ENCODE measurements around the gene TGM3.

Gene TGM3

GRCh38 chr20:2295886-2296515, at the start of gene TGM3:
Gene TGM3 (plus strand): TSS chr20:2296001. CDS start chr20:2296064, 63 bp downstream.
- Histone ChIP-seq H3K36me3 (ENCODE audit: insufficient read depth, low read length) (no peaks in the 10 kb centered on the region), H3K4me3 (ENCODE audit: low read depth in 1 of 2, low read length in 2 of 2) (no peak within 1 kb of the TSS), H3K9ac (ENCODE audit: low read length) (no peak within 1 kb of the TSS), H3K27me3 (ENCODE audit: control insufficient read depth in 1 of 2, insufficient read depth in 2 of 2, low read length in 2 of 2) (no peaks in the 10 kb centered on the region), H3K9me3 (ENCODE audit: low read length) (no peaks in the 10 kb centered on the region), H3K27ac (ENCODE audit: low read depth, low read length) (no peak within 1 kb of the TSS), H3K4me1 (ENCODE audit: insufficient read depth, low read length) (no peaks in the 10 kb centered on the region)

- Histone ChIP-seq H3K4me1 (ENCODE audit: insufficient read depth, low read length) (no peaks in the 10 kb centered on the region), H3K4me3 (ENCODE audit: low read depth in 1 of 2, low read length in 2 of 2) (no peak overlapping the region), H3K27me3 (ENCODE audit: control insufficient read depth in 1 of 2, insufficient read depth in 2 of 2, low read length in 2 of 2) (peaks cover 0 to 5% of the 10 kb centered on the region in 2 donors), H3K27ac (ENCODE audit: low read depth, low read length) (no peak overlapping the region), H3K36me3 (ENCODE audit: insufficient read depth, low read length) (no peaks in the 10 kb centered on the region), H3K9me3 (ENCODE audit: low read length) (no peaks in the 10 kb centered on the region), H3K9ac (ENCODE audit: low read length) (no peak overlapping the region)
Observed at GRCh38 chr20:2246069-2246491, 49.7 kb upstream of the TGM3 start.

- Histone ChIP-seq H3K9me3 (ENCODE audit: low read length) (no peaks in the 10 kb centered on the region), H3K4me1 (ENCODE audit: insufficient read depth, low read length) (no peaks in the 10 kb centered on the region), H3K27me3 (ENCODE audit: control insufficient read depth in 1 of 2, insufficient read depth in 2 of 2, low read length in 2 of 2) (peaks cover 0 to 5% of the 10 kb centered on the region in 2 donors), H3K9ac (ENCODE audit: low read length) (no peak overlapping the region), H3K36me3 (ENCODE audit: insufficient read depth, low read length) (no peaks in the 10 kb centered on the region), H3K27ac (ENCODE audit: low read depth, low read length) (no peak overlapping the region), H3K4me3 (ENCODE audit: low read depth in 1 of 2, low read length in 2 of 2) (no peak overlapping the region)
Observed at GRCh38 chr20:2248837-2249236, 47.0 kb upstream of the TGM3 start.

GRCh38 chr20:2249935-2250334, 45.9 kb upstream of the TGM3 start:
- H3K27me3 ChIP-seq (ENCODE audit: control insufficient read depth in 1 of 2, insufficient read depth in 2 of 2, low read length in 2 of 2), result peaks cover 0 to 5% of the 10 kb centered on the region in 2 donors
- no peaks in the 10 kb centered on the region for H3K4me1 ChIP-seq (ENCODE audit: insufficient read depth, low read length)
- H3K36me3 ChIP-seq (ENCODE audit: insufficient read depth, low read length), result no peaks in the 10 kb centered on the region
- H3K9me3 ChIP-seq (ENCODE audit: low read length), result no peaks in the 10 kb centered on the region
- no peak overlapping the region for H3K27ac ChIP-seq (ENCODE audit: low read depth, low read length)
- no peak overlapping the region for H3K9ac ChIP-seq (ENCODE audit: low read length)
- no peak overlapping the region for H3K4me3 ChIP-seq (ENCODE audit: low read depth in 1 of 2, low read length in 2 of 2)

- H3K9ac ChIP-seq (ENCODE audit: low read length), result no peak overlapping the region
- no peak overlapping the region for H3K27ac ChIP-seq (ENCODE audit: low read depth, low read length)
- no peaks in the 10 kb centered on the region for H3K4me1 ChIP-seq (ENCODE audit: insufficient read depth, low read length)
- H3K4me3 ChIP-seq (ENCODE audit: low read depth in 1 of 2, low read length in 2 of 2), result no peak overlapping the region
- no peaks in the 10 kb centered on the region for H3K36me3 ChIP-seq (ENCODE audit: insufficient read depth, low read length)
- H3K27me3 ChIP-seq (ENCODE audit: control insufficient read depth in 1 of 2, insufficient read depth in 2 of 2, low read length in 2 of 2), result no peaks in the 10 kb centered on the region
- no peaks in the 10 kb centered on the region for H3K9me3 ChIP-seq (ENCODE audit: low read length)
Observed at GRCh38 chr20:2252419-2252997, 43.3 kb upstream of the TGM3 start.

- H3K27ac ChIP-seq (ENCODE audit: low read depth, low read length), result no peak overlapping the region
- no peak overlapping the region for H3K9ac ChIP-seq (ENCODE audit: low read length)
Observed at GRCh38 chr20:2253256-2253655, 42.5 kb upstream of the TGM3 start.

GRCh38 chr20:2254333-2254732, 41.5 kb upstream of the TGM3 start:
- H3K4me3 ChIP-seq (ENCODE audit: low read depth in 1 of 2, low read length in 2 of 2), result no peak overlapping the region
- H3K36me3 ChIP-seq (ENCODE audit: insufficient read depth, low read length), result no peaks in the 10 kb centered on the region
- no peak overlapping the region for H3K9ac ChIP-seq (ENCODE audit: low read length)

More at GRCh38 chr20:2253256-2253655, 42.5 kb upstream of the TGM3 start:
- Histone ChIP-seq H3K27me3 (ENCODE audit: control insufficient read depth in 1 of 2, insufficient read depth in 2 of 2, low read length in 2 of 2) (no peaks in the 10 kb centered on the region), H3K4me3 (ENCODE audit: low read depth in 1 of 2, low read length in 2 of 2) (no peak overlapping the region), H3K9me3 (ENCODE audit: low read length) (no peaks in the 10 kb centered on the region), H3K36me3 (ENCODE audit: insufficient read depth, low read length) (no peaks in the 10 kb centered on the region), H3K4me1 (ENCODE audit: insufficient read depth, low read length) (no peaks in the 10 kb centered on the region)

GRCh38 chr20:2255926-2256531, 39.8 kb upstream of the TGM3 start:
- Histone ChIP-seq H3K27me3 (ENCODE audit: control insufficient read depth in 1 of 2, insufficient read depth in 2 of 2, low read length in 2 of 2) (no peaks in the 10 kb centered on the region), H3K36me3 (ENCODE audit: insufficient read depth, low read length) (no peaks in the 10 kb centered on the region), H3K4me3 (ENCODE audit: low read depth in 1 of 2, low read length in 2 of 2) (no peak overlapping the region), H3K9ac (ENCODE audit: low read length) (no peak overlapping the region), H3K4me1 (ENCODE audit: insufficient read depth, low read length) (no peaks in the 10 kb centered on the region), H3K9me3 (ENCODE audit: low read length) (no peaks in the 10 kb centered on the region), H3K27ac (ENCODE audit: low read depth, low read length) (no peak overlapping the region)

More at GRCh38 chr20:2254333-2254732, 41.5 kb upstream of the TGM3 start:
- H3K27ac ChIP-seq (ENCODE audit: low read depth, low read length), result no peak overlapping the region
- no peaks in the 10 kb centered on the region for H3K9me3 ChIP-seq (ENCODE audit: low read length)
- H3K4me1 ChIP-seq (ENCODE audit: insufficient read depth, low read length), result no peaks in the 10 kb centered on the region
- no peaks in the 10 kb centered on the region for H3K27me3 ChIP-seq (ENCODE audit: control insufficient read depth in 1 of 2, insufficient read depth in 2 of 2, low read length in 2 of 2)

GRCh38 chr20:2259731-2260130, 36.1 kb upstream of the TGM3 start:
- H3K4me1 ChIP-seq (ENCODE audit: insufficient read depth, low read length), result no peaks in the 10 kb centered on the region
- no peak overlapping the region for H3K4me3 ChIP-seq (ENCODE audit: low read depth in 1 of 2, low read length in 2 of 2)
- no peaks in the 10 kb centered on the region for H3K9me3 ChIP-seq (ENCODE audit: low read length)
- H3K27ac ChIP-seq (ENCODE audit: low read depth, low read length), result no peak overlapping the region
- H3K36me3 ChIP-seq (ENCODE audit: insufficient read depth, low read length), result no peaks in the 10 kb centered on the region
- H3K27me3 ChIP-seq (ENCODE audit: control insufficient read depth in 1 of 2, insufficient read depth in 2 of 2, low read length in 2 of 2), result no peaks in the 10 kb centered on the region
- no peak overlapping the region for H3K9ac ChIP-seq (ENCODE audit: low read length)

- H3K4me1 ChIP-seq (ENCODE audit: insufficient read depth, low read length), result no peaks in the 10 kb centered on the region
- H3K36me3 ChIP-seq (ENCODE audit: insufficient read depth, low read length), result no peaks in the 10 kb centered on the region
- no peak overlapping the region for H3K27ac ChIP-seq (ENCODE audit: low read depth, low read length)
- H3K4me3 ChIP-seq (ENCODE audit: low read depth in 1 of 2, low read length in 2 of 2), result no peak overlapping the region
- H3K9ac ChIP-seq (ENCODE audit: low read length), result no peak overlapping the region
- H3K9me3 ChIP-seq (ENCODE audit: low read length), result no peaks in the 10 kb centered on the region
- H3K27me3 ChIP-seq (ENCODE audit: control insufficient read depth in 1 of 2, insufficient read depth in 2 of 2, low read length in 2 of 2), result no peaks in the 10 kb centered on the region
Observed at GRCh38 chr20:2260250-2260649, 35.6 kb upstream of the TGM3 start.

- Histone ChIP-seq H3K4me1 (ENCODE audit: insufficient read depth, low read length) (no peaks in the 10 kb centered on the region), H3K27me3 (ENCODE audit: control insufficient read depth in 1 of 2, insufficient read depth in 2 of 2, low read length in 2 of 2) (no peaks in the 10 kb centered on the region), H3K27ac (ENCODE audit: low read depth, low read length) (no peak overlapping the region), H3K9me3 (ENCODE audit: low read length) (no peaks in the 10 kb centered on the region), H3K36me3 (ENCODE audit: insufficient read depth, low read length) (no peaks in the 10 kb centered on the region), H3K4me3 (ENCODE audit: low read depth in 1 of 2, low read length in 2 of 2) (no peak overlapping the region), H3K9ac (ENCODE audit: low read length) (no peak overlapping the region)
Observed at GRCh38 chr20:2261046-2261485, 34.7 kb upstream of the TGM3 start.
